ENCODE measurements around the gene MAP4. TPM values are rescaled to one million over a fixed set of nuclear protein-coding genes. Genes with fewer than 3 reads are reported as not detected.

MAP4 gene
- polyA plus RNA-seq, 3 donors: 6.2 to 24.1 (median 18.4) TPM

GRCh38 chr3:47874438-47874837, 141.8 kb downstream of the MAP4 start:
- no peaks in the 10 kb centered on the region for H3K9me3 ChIP-seq (replicated peaks in 1 of 2; ENCODE audit: control insufficient read depth in 1 of 2, insufficient read depth in 1 of 2, low read length in 2 of 2)
- H3K27ac Mint-ChIP-seq: no peak overlapping the region
- H3K4me1 ChIP-seq (ENCODE audit: control insufficient read depth in 1 of 2, insufficient read depth in 2 of 2, low read length in 2 of 2): no peaks in the 10 kb centered on the region
- no peaks in the 10 kb centered on the region for H3K27me3 Mint-ChIP-seq (ENCODE audit: low read depth in 3 of 3)
- H3K4me3 ChIP-seq (replicated peaks in 1 of 3; ENCODE audit: low read depth in 2 of 3, low read length in 3 of 3): no peak overlapping the region
- H3K79me2 ChIP-seq (ENCODE audit: insufficient read depth, low read length): no peaks in the 10 kb centered on the region
- no peak for DNase-seq
- intact Hi-C loops (cut with micrococcal nuclease): no loop called here
- no peak overlapping the region for H3K4me2 ChIP-seq (replicated peaks; ENCODE audit: extremely low read depth, low read length, poor library complexity, severe bottlenecking)
- no peak for TF ChIP-seq CTCF (IDR thresholded peaks at IDR 0.05)
- H3K4me1 Mint-ChIP-seq: no peaks in the 10 kb centered on the region
- no peak overlapping the region for H3K9ac ChIP-seq (ENCODE audit: insufficient read depth, low read length, poor library complexity, severe bottlenecking)
- H4K20me1 ChIP-seq (ENCODE audit: insufficient read depth, low read length): no peaks in the 10 kb centered on the region
- H3K27ac ChIP-seq (ENCODE audit: low read depth in 1 of 2, low read length in 2 of 2): no peak overlapping the region
- peaks cover 50 to 60% of the 10 kb centered on the region in 2 donors for H3K36me3 Mint-ChIP-seq
- H3K4me3 Mint-ChIP-seq: no peak overlapping the region
- H3K9me3 Mint-ChIP-seq: no peaks in the 10 kb centered on the region
- H2AFZ ChIP-seq (ENCODE audit: insufficient read depth, low read depth, low read length, poor library complexity, severe bottlenecking): no peak overlapping the region
- H3K36me3 ChIP-seq (replicated peaks in 1 of 2; ENCODE audit: control insufficient read depth in 1 of 2, insufficient read depth in 2 of 2, low read length in 2 of 2): peaks cover 38 to 78% of the 10 kb centered on the region in 2 donors
- no peaks in the 10 kb centered on the region for H3K27me3 ChIP-seq (ENCODE audit: control insufficient read depth in 2 of 2, insufficient read depth in 2 of 2, low read length in 2 of 2)
- no CpG with 5 or more reads among the region's 2 CpGs for WGBS (ENCODE audit: insufficient coverage)

GRCh38 chr3:47872916-47873315, 143.3 kb downstream of the MAP4 start:
- no peaks in the 10 kb centered on the region for H4K20me1 ChIP-seq (ENCODE audit: insufficient read depth, low read length)
- H3K79me2 ChIP-seq (ENCODE audit: insufficient read depth, low read length): no peaks in the 10 kb centered on the region
- H3K36me3 ChIP-seq (replicated peaks in 1 of 2; ENCODE audit: control insufficient read depth in 1 of 2, insufficient read depth in 2 of 2, low read length in 2 of 2): peaks cover 53 to 93% of the 10 kb centered on the region in 2 donors
- 100% methylated on average over 3 of the region's 4 CpGs for WGBS (ENCODE audit: insufficient coverage)
- no peaks in the 10 kb centered on the region for H3K4me1 ChIP-seq (ENCODE audit: control insufficient read depth in 1 of 2, insufficient read depth in 2 of 2, low read length in 2 of 2)
- no peak overlapping the region for H3K4me2 ChIP-seq (replicated peaks; ENCODE audit: extremely low read depth, low read length, poor library complexity, severe bottlenecking)
- Mint-ChIP-seq H3K27ac (no peak overlapping the region), H3K4me1 (no peaks in the 10 kb centered on the region), H3K9me3 (no peaks in the 10 kb centered on the region), H3K27me3 (ENCODE audit: low read depth in 3 of 3) (no peaks in the 10 kb centered on the region), H3K36me3 (peaks cover 59 to 69% of the 10 kb centered on the region in 2 donors), H3K4me3 (no peak overlapping the region)
- no peak for TF ChIP-seq CTCF (IDR thresholded peaks at IDR 0.05)
- no peak overlapping the region for H2AFZ ChIP-seq (ENCODE audit: insufficient read depth, low read depth, low read length, poor library complexity, severe bottlenecking)
- no peaks in the 10 kb centered on the region for H3K9me3 ChIP-seq (replicated peaks in 1 of 2; ENCODE audit: control insufficient read depth in 1 of 2, insufficient read depth in 1 of 2, low read length in 2 of 2)
- no peaks in the 10 kb centered on the region for H3K27me3 ChIP-seq (ENCODE audit: control insufficient read depth in 2 of 2, insufficient read depth in 2 of 2, low read length in 2 of 2)
- H3K27ac ChIP-seq (ENCODE audit: low read depth in 1 of 2, low read length in 2 of 2): no peak overlapping the region
- H3K9ac ChIP-seq (ENCODE audit: insufficient read depth, low read length, poor library complexity, severe bottlenecking): no peak overlapping the region
- no peak for DNase-seq
- H3K4me3 ChIP-seq (replicated peaks in 1 of 3; ENCODE audit: low read depth in 2 of 3, low read length in 3 of 3): no peak overlapping the region
- intact Hi-C loops (cut with micrococcal nuclease): no loop called here

Measured in CD14-positive monocyte (primary cell).